ENCODE measurements around the gene AKAP6.

DNA sequence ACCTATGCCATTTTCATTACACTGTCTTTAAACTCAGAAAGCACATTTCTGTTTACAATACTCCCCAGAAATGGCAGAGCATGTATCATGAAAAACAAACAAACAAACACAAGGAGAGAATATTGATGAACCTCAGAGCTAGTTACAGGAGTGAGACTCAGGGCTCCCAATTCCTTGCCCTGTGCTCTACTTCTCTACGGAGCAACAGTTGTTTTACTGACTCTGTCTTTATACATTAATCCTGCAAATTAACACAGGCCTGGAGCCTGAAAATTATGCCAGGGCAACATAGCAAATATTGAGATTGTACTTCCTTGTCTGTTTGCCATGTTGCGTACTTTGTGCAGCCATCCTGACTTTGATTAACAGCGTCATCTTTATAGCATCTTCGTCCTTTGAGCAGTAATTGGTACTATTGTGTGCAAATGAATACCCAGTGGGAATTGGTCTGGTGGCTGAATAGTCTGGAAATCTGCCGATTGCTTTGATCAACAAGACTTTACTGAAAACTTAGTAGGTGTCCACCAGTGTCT, 15.2 kb upstream of the AKAP6 start:
- TF ChIP-seq POLR2A (IDR thresholded peaks at IDR 0.05; ENCODE audit: low read depth, low read length) (no peak), SPI1 (IDR thresholded peaks at IDR 0.05; ENCODE audit: low read depth, low read length) (no peak)

All from GM12891 (cell line).